HL-60/S4 treated with retinoic acid at 250 ng/mL for 4 days and 3 days (cell line): ENCODE results near the gene KLHL42.

Source experiments
- in situ Hi-C: fragments of 300-500 bp; cut with MboI; formaldehyde crosslinking; loops from 2 replicates; pipeline ENCODE4 v1.7.0; 2022; ENCODE audit warnings: low sequenced_read_pairs

The KLHL42 gene, protein sequence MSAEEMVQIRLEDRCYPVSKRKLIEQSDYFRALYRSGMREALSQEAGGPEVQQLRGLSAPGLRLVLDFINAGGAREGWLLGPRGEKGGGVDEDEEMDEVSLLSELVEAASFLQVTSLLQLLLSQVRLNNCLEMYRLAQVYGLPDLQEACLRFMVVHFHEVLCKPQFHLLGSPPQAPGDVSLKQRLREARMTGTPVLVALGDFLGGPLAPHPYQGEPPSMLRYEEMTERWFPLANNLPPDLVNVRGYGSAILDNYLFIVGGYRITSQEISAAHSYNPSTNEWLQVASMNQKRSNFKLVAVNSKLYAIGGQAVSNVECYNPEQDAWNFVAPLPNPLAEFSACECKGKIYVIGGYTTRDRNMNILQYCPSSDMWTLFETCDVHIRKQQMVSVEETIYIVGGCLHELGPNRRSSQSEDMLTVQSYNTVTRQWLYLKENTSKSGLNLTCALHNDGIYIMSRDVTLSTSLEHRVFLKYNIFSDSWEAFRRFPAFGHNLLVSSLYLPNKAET

DNA sequence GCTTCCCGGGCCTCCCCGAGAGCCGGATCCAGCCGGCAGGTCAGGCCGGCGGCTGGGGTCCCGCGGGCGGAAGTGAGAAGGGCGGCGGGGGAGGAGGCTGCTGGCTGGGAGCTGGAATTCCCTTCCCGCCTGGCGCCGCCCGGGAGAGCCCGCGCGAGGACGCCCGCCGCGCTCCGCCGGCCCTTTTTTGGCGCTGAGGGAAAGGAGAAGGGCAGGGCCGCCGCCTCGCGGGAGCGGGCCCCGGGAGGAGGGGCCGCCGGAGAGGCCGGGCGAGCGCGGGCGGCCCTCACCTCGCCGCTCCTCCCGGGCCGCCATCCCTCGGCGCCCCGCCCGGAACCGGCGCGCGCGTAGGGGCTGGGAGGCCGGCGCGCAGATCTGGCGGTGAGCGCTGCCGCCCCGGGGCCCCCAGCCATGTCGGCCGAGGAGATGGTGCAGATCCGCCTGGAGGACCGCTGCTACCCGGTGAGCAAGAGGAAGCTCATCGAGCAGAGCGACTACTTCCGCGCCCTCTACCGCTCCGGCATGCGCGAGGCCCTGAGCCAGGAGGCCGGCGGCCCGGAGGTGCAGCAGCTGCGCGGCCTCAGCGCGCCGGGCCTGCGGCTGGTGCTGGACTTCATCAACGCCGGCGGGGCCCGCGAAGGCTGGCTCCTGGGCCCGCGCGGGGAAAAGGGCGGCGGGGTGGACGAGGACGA, at the start of gene KLHL42, which contains the start of gene MANSC4:
TSS of gene KLHL42 (plus strand) at position 314 of the 692 bp plus-strand sequence. CDS start at position 412, 98 bp downstream.
TSS of gene MANSC4 (minus strand) at position 317 of the 692 bp plus-strand sequence. CDS start 8,960 bp downstream, outside the sequence.
- in situ Hi-C loops: no loop called here

DNA sequence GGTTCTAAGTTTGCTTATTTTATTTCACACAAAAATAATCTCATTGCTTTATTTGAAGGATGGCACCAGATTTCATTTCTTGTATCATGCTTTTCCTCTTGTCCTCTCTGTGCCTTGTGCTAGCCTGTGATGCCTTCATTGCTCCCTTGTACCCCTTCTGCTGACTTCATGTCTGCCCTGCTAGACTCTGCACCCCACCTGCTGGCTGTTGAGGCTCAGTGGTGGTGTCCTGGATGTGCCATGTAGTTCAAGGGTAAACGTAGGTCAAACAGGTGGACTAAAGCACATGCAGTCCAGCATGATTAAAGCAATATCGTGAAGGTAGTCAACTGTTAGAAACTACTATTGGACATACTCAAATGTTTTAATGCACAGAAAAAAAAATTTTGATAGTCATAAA, 47.8 kb upstream of the KLHL42 start:
- in situ Hi-C loops: loop anchor here (25.0 kb wide), 1 partner anchor 205 kb away; no protein-coding TSS in a partner anchor

DNA sequence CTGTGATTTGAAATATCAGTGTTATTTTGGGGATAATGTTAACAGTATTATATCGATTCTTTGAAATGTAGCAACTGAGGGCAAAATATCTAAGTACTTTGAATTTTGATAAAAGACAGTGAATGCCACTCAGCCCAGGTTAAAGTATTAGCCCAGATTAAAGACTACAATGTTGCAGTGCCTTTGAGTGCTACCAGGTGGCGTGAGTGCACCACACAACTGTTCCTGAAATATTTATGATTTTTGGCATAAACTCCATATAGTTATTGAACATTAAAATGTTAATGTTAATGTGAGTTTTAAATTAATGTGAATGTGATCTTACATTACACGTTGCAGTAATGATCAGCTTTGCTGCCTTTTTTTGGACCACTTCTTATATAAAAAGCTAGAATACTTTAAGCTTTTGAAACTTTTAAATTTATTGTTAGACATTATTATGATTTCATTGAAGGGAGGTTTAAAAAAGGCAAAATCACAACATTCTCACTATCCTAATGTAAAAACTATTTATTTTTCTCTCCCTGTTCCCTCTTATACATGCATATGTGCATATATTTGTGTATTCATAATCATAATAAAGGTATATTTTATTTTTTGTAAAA, 46.9 kb upstream of the KLHL42 start:
- in situ Hi-C loops: loop anchor here (25.0 kb wide), 1 partner anchor 204 kb away; no protein-coding TSS in a partner anchor

DNA sequence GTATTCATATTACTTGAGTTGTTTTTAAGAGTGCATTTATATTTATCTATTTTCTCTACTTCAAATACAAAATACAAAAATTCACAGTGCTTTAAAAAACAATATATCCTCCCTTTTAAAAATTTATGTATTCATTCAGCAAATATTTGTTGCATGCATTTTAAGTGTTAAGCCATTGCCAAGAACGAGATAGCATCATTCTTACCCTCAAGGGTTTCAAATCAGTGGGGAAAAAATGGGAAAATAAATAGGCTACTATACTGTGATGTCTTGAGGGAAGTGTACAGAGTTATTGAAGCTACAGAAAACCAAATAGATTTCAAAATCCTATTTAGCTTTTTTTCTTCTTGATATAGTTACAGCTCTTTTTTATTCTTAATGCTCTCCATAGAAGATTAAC, 46.2 kb upstream of the KLHL42 start:
- in situ Hi-C loops: loop anchor here (25.0 kb wide), 1 partner anchor 204 kb away; no protein-coding TSS in a partner anchor

DNA sequence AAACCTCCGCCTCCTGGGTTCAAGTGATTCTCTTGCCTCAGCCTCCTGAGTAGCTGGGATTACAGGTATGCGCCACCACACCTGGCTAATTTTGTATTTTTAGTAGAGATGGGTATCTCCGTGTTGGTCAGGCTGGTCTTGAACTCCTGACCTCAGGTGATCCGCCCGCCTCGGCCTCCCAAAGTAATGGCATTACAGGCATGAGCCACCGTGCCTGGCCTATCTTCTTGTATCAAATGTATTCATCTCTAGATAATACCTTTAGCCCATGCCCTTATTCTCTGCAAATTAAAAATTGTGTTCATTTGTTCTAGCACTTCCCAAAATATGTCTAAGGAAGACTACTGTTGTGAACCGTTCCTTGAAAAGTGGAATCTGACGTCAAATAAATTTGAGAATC, 45.7 kb upstream of the KLHL42 start:
- in situ Hi-C loops: loop anchor here (25.0 kb wide), 1 partner anchor 203 kb away; no protein-coding TSS in a partner anchor

DNA sequence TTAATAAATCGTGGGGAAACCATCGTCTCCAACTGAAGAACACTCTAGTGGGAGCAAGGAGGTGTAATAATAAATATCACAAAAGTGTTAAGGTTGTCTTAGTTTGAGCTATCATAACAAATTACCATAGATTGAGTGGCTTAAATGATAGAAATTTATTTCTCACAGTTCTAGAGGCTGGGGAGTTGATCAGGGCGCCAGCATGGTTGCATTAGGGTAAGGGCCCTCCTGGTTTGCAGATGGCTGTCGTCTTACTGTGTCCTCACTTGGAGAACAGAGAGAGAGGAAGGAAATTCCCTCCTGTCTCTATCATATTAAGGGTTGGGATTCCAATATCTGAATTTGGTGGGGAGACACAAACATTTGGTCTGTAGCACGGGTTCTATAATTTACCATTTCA, 36.4 kb upstream of the KLHL42 start:
- in situ Hi-C loops: loop anchor here (25.0 kb wide), 1 partner anchor 194 kb away; no protein-coding TSS in a partner anchor

DNA sequence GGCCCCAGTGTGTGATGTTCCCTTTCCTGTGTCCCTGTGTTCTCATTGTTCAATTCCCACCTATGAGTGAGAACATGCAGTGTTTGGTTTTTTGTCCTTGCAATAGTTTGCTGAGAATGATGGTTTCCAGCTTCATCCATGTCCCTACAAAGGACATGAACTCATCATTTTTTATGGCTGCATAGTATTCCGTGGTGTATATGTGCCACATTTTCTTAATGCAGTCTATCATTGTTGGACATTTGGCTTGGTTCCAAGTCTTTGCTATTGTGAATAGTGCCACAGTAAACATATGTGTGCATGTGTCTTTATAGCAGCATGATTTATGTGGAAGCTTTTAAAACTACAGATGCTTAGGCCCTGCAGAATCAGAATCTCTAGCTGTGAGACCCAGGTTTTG, 34.3 kb upstream of the KLHL42 start:
- in situ Hi-C loops: loop anchor here (25.0 kb wide), 1 partner anchor 192 kb away; no protein-coding TSS in a partner anchor

DNA sequence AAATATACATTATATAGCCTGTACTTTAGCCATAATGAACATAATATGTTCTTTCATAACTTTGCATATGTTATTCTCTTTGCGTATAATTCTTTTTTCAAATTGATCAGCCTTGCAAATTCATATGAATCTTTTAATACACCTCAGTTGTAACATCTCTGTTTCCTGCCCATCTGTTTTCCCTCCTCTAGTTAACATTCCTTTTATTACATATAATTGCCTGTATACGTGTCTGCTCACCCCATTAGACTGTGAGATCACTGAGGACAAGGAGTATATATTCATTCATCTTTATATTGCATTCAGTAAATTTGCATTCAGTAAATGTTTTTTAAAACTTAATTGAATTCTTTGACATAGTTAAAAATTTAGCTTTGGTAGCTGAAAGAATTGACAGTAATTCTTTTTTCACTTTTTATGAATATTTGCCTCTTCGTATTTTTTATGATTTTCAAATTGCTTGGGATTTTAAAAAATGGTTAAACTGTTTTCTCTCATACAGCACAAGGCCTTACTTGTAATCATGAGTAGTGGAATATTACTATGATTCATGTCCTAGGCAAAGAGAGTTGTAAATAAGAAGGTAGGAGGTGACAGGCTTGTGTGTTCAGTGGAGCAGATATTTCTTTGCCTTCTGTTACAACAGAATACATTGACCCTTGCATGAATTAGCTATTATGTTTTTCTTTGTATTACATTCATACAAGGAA, 32.8 kb upstream of the KLHL42 start:
- in situ Hi-C loops: loop anchor here (25.0 kb wide), 1 partner anchor 190 kb away; no protein-coding TSS in a partner anchor

DNA sequence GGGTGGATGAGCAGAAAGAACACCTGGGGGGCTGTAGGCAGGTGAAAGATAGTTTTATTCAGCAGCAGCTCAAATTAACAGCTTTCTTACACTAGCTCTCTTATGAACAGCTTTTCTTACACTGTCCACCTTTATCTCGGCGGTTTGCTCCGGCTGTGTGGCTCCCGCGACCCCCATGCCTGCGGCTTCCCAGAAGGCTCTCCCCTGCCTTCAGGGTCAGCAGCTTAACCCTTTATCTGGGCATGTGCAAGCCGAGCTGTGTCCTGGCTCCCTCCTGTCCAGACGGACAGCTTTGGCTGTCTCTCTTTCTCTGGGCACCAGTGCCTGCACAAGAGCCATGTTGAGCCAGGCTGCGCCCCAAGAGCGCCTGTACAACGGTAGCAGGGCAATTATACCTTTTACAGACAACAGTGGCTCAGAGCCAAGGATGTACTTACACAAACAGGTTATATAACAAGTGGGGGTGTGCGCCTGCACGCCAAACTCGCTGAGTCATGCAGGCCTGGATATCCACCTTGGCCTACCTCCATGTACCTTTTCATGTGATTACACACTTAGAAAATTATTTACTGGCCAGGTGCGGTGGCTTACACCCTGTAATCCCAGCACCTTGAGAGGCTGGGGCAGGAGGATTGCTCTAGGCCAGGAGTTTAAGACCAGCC, 28.5 kb upstream of the KLHL42 start:
- in situ Hi-C loops: no loop called here

DNA sequence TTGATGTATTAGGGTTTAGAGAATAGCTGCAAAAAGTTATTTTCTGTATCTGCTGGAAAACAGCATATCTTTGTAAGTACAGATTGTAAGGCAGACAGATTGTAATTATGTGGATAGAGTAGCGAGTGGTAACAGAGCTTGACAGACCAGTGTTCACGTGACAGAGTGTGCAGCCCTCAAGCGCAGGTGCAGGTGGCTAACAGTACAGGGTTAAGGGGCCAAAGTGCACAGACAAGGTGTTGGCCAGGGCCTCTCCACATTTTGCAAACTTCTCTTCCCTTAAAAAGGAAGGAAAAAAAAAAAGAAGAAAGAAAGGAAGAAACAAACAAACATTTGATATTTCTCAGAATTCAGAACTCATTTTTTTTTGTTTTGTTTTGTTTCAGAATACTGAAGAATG, 25.2 kb upstream of the KLHL42 start:
- in situ Hi-C loops: no loop called here

DNA sequence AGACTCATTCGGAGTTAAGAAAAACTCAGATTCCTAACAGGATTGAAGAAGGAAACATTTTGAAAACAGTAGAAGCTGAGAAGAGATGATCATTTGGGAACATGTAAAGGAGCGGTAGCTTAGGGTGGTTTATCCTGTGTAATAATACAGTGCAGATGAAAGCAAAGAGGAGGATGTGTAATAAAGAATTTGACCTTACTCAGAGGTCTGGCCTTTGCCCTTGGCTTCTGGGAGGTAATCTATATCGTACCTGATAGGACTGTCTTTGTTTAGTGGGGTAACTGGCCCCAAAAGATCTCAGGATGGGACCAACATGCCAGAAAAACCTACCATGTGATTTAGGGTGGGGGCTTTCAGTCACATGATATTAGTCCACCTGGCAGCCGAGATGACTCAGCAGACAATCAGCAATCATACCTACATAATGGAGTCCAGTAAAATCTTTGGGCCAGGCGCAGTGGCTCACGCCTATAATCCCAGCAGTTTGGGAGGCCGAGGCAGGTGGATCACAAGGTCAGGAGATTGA, 23.3 kb upstream of the KLHL42 start:
- in situ Hi-C loops: no loop called here

DNA sequence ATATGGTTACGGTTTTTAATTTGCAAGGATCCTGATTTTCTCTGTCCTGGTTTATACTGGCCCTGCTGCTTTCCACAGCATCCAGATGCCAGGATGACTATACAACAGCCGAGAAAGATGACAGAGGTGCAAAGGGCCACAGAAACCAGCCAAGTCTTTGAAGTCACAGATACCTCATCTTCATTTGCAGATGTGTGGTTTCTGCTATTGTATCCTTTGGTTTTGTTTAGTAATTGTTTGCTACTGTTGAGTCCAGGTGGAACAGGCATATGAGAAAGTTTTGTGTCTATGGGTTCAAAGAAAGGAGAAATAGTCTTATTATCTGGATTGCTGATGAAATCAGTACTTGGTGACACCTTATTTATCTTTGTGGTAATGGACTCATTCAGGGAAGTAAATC, 17.3 kb upstream of the KLHL42 start:
- in situ Hi-C loops: no loop called here

DNA sequence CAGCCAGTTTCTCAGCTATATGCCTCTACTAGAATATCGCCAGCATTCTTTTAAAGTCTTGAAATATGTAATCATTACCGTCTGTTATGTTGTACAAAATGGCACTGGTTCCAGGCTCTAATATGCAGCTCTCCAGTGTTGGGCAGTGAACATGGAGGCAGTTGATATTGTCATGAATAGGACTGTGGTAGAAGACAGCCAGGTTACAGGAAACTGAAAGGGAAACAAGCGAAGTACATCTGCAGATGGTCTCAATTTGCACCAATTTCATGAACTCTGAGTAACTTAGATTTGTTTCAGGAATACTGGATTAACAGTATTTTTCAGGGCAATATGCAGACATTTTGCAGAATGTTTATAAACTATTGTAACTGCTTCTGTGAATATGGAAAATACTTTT, 13.4 kb upstream of the KLHL42 start:
- in situ Hi-C loops: no loop called here

DNA sequence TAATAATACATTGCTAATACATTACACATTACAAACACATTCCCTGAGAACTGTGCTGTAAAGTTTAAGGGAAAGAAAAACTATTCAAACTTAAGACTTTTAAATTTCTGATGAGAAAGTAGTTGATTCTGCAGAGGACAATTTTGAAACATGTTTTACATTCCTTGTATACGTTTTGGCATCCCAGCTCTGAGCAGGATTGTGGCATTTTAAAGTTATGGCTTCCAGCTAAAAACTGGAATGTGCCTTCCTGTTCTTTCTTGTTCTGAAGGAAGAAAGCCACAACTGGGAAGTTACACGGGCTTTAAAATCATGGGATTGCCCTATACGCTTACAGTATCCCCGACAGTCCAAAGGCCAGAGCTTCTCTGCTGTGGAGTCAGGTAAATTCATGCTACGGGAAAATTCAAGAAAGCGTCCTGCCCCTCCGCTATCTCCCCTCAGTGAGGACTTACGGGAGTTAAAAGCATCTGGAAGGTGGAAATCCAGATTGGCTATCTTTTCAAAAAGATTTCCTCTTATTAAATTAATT, 10.8 kb upstream of the KLHL42 start:
- in situ Hi-C loops: no loop called here

DNA sequence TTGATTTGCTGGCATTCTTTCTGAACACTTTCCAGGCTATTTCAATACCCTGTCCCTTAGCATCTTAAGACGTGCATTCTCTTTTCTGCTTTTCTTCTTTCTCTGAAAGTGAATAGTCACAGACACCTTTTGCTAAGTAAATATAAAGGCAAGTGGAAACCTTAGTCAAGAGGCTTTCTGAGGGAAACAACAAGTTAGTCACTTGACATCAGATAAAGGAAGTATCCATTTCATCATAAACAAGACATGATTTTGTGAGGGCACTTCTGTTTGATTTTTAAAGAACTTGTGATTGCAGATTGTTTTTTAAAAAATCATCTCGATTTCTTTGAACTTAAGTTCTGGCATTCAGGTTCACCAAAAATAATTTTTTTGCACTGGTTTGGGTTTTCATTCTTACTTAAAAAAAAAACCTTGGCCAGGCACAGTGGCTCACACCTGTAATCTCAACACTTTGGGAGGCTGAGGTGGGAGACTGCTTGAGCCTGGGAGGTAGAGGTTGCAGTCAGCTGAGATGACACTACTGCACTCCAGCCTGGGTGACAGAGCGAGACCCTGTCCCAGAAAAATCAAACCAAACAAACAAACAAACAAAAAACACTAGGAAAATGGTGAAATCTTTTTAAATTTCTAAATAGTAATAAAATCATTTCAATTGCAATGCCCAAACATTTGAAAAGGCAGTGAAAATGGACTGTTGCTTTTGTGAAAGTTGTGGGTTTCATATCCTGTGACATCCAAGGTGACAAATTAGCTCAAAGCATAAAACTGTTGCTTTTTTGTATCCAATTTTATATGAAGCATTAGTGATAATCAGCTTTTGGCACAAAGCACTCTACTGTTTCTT, 8.3 kb upstream of the KLHL42 start:
- in situ Hi-C loops: no loop called here

DNA sequence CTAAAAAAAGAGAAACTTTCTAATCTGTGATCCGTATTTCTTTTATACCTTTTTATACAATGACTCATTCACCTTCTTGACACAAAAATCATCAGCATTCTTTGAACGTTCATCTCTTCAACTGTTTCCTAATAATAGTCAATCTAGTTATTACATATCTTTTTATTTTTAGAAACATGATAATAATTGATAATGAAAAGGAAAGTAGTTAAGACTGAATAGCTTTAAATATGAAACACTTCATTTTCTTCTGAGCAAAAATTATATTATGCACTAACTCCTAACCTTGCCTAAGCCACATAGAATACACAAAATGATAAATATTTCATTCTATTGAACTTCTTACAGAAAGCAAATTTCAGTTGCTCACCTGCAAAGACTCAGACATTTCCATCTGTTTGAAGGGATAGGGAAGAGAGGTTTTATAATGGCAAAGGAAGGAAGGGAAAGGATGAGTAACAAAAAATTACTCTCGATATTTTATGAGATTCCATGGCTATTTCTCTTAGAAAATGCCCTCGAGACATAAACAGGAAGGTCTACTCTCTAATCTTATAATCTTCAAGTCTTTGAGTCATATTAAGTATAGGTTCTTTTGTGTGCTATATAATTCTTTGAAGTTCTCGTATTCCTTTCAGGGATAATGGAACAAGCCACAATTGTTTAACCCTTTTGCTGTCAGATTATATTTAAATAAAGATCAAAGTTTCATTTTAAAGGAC, 7.5 kb upstream of the KLHL42 start:
- in situ Hi-C loops: no loop called here

DNA sequence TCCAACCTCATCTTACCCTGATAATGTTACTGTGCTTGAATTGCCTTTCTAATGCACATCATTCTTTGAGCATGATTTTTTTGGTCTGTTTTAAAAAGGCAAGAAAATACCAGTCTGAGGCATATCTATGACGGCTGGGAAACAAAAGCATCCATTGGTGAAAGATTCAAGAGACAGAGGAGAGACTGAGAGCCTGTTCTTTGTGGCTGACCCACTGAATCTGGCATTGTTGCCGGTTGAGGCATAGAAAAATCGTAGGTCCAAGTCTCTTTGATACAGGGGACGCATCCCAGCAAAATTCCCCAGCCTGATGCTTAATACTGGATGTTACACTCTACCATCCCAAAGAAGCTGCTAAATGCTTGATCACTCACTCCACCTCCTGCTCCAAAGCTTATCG, 2.9 kb upstream of the KLHL42 start:
- in situ Hi-C loops: no loop called here

DNA sequence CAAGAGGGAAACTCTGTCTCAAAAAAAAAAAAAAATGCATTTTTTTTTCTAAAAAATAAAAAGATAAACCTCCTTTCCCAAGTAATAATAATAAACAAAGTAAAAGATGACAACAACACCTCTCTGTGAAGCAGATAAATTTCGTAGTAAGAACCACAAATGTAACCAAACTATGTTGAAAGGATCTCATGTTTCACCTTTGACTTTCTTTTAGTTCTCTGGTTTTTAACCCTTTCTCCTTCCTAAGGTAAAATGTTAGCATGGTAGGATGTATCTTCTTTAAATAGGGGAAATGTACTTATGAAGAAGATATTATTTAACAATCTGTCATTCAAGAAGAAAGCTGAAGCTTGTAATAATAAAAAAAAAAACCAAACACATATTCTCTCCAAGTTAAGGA, 1.8 kb upstream of the KLHL42 start:
- in situ Hi-C loops: no loop called here
